Hematopoietic multipotent progenitor cell treated with erythropoietin and hydrocortisone succinate and interleukin-3 and kit ligand, for 15 days (in vitro differentiated cells): Measurements from ENCODE around the gene SOHLH1.

ENCODE experiments used
- DNase-seq: peaks from one replicate; pipeline ENCODE4 v3.0.0-alpha.2; 2015; ENCODE audit warnings: low spot score

The SOHLH1 gene

DNA sequence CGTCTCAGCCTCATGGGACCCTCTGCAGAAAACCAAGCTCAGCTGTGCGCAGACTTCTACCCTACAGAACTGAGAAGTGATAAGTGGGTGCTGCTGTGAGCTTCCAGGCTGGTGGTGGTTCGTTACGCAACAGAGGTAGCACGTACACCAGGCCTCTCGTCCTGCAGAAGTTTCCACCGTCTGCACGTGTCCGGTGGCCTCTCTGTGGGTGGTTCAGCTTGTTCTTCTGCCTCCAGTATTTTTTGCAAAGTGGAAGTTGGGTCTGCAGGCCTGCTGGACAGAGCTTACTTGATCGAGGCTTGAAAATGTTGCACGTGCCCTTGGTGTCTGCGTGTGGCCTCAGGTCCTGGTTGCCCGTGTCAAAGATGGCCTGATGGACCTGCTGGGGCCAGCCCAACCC, 30.2 kb upstream of the SOHLH1 start:
- DNase-seq: no peak

DNA sequence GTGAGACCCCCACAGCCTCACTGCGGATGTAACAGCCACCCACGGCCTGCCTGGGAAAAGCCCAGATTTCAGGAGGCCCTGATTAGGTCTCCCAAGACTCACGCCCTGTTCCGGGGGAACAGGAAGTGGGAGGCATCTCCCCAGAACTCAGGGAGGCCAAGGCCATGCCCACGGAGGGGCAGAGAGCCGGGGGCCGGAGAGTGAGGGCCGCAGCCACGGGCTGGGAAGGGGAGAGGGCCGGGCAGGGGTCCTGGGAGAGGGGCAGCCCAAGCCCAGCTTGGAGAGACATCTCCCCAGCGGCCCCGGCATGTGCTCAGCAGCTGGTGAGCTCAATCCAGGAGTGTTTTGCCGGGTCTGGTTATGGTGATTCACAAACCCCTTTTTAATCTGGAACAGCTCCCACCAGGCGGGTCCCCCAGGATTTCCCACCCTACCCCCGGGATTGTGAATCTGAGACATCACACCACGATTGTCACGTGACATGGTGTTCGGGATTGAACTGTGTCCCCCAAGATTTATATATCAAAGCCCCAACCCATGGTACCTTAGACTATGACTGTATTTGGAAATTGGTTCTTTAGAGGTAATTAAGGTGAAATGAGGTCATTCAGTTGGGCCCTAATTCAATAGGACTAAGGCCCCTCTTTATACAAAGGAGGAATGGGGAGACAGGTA, 29.3 kb upstream of the SOHLH1 start:
- DNase-seq: no peak

GRCh38 chr9:135727257-135727875, 28.1 kb upstream of the SOHLH1 start:
- DNase-seq: no peak

DNA sequence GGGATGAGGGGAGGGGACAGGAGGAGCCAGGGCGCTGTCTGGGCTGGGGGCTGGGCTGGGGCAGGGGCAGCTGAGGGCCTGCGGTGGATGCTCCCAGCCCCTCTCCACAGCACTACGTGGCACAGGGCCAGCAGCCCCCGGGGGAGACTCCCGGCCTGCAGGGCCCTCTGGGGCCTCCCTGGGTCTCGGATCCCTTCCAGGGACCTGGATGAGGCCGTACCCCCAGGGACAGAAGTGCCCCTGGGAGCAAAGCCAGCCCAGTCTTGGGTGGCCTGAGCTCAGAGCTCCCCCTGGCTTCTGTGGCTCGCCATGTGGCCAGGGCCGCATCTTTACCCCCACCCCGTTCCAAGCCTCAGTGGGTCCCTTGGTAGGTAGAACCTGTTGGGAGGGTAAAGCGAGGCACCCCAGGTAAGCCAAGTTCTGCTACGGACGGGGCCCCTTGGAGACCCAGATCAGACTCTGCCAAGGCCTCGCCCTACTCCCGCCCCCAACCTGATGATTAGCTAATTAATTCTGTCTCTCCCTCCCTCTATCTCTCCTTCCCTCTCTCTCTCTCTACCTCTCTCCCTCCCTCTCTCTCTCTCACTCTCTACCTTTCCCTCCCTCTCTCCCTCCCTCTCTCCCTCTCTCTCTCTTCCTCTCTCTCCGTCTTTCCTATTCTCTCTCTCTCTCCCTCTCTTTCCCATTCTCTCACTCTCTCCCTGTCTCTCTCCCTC, 27.0 kb upstream of the SOHLH1 start:
- DNase-seq: no peak

DNA sequence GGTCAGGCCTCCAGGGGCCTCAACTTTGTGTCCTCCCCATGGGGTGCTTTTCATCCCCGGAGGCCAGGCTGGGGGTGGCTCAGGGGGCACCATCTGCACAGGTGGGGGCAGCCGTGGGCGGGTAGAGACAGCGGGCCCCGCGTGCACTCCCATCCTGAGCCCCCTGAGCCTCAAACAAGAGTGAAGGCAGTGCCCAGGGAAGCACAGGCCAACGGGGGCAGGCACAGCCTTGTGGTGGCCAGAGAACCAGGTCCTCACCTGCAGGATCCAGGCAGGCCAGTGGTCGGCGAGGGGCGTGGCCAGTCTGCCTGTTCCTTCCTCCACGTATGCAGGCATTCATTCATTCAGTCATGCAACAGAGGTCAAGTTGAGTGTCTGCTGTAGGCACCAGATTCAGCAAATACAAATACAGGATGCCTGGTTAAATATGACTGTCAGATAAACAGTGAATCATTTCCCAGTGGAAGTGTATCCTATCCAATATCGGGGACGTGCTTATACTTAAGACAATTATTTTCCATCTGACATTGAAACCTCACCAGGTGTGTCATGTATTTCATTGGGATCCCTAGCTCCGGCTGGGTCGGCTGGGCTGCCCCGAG, 25.0 kb upstream of the SOHLH1 start:
- no peak for DNase-seq

DNA sequence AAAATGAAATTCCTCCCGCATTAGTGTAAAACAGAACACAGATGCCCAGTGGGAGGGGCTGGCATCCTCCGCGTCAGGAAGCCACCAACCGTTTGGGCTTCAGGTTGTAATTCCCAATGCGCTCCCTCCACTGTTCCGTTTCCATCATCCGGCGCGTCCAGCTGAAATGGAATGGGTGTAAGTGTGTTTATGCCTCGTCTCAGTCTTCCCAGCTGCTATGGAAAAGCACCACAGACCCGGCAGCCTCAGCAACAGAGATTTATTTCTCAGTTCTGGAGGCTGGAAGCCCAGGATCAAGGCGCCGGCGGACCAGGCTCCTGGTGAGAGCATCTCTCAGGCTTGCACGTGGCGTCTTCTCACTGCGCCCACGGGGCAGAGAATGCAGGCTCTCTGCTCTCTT, 23.1 kb upstream of the SOHLH1 start:
- DNase-seq: no peak

DNA sequence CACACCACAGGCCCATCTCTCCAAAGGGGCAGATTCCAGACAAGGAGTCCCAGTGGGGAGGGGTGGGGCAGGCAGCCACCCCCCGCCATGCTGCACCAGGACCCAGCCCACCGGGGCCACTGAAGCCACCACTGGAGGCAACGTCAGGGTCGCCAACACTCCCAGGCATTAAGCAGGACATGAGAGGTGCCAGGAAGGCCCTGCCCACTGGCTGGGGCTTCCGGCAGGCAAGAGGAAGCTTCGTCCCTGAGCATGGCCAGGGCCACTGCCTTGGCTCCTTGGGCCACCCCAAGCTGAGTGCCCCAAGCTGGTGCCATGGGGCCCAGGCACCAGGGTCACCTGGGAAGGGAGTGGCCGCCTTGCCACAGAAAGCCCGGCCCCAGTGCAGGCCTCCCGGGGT, 20.2 kb upstream of the SOHLH1 start:
- DNase-seq: no peak

- DNase-seq: no peak
Measured at GRCh38 chr9:135718616-135719015, 19.3 kb upstream of the SOHLH1 start.

DNA sequence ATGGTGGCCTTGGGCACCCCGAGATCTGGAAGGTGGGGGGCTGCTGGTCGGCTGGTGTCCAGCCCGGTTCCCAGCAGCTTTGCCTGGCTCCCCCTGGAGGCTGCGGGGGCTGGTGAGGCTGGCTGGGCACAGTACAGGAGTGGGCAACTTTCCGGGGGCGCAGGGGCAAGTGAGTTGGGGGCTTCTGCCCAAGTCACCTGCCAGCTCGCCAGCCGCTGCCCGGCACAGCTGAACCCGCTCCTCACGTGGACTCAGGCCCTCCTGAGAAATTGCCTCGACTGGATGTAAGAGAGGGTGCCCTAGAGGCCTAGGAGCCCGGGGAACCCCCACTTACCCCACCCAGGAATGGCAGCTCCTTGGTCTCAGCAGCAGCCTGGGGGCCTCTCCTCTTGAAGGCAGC, 18.1 kb upstream of the SOHLH1 start:
- no peak for DNase-seq

GRCh38 chr9:135716045-135716444, 16.8 kb upstream of the SOHLH1 start:
- DNase-seq: no peak

GRCh38 chr9:135715056-135715595, 15.8 kb upstream of the SOHLH1 start:
- no peak for DNase-seq

DNA sequence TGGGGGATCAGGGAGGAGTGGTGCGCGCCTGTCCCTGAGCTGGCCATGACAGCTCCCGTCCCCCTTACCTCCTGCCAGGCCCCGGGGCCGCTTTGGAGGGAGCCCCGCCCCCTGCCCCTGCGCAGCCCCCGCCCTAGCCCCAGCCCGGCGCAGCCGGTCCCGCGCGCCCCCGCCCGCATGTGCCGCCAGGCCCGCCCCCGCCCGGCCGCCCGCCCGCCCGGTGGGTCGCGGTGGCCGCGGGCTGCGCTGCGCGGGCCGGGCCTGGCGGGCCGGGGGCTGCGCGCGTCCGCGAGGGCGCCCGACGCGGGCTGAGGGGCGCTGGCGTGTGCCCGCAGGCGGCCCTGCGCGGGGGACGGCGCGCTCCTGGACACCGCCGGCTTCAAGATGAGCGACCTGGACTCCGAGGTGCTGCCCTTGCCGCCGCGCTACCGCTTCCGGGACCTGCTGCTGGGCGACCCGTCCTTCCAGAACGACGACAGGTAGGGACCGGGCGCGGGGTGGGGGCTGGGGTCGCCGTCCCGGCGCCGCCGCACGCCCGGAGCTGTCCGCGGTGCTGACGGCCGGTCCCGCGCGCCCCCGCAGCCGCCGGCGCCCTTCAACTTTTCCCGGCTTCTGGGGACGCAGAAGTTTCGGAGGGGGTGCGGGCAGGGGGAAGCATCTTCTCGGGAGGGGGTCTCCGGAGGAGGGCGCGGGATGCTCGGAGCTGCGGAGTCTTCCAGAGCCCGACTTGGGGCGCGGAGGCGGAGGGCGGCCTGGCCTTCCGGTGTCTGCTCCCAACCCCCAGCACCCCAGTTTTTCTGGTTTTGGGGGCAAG, 15.2 kb upstream of the SOHLH1 start:
- no peak for DNase-seq

GRCh38 chr9:135712613-135713295, 13.5 kb upstream of the SOHLH1 start:
- no peak for DNase-seq

DNA sequence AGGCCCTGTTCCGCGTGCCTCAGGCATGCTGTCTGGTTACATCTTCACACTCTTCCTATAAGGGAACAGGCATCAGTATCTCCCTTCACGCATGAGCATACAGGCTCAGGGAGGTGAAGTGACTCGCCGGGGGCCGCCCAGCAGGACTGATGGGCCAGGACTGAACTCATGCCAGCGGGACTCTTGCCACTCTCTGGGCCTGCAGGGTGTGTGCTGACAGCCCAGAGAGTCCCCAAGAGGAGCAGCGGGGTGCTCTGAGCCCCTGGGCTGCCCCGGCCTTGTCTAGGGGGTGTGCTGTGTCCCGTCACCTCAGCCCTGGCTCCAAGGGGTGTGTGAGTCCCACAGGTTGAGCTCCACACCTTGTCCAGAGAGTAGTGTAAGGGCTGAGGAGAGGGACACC, 12.6 kb upstream of the SOHLH1 start:
- no peak for DNase-seq

DNA sequence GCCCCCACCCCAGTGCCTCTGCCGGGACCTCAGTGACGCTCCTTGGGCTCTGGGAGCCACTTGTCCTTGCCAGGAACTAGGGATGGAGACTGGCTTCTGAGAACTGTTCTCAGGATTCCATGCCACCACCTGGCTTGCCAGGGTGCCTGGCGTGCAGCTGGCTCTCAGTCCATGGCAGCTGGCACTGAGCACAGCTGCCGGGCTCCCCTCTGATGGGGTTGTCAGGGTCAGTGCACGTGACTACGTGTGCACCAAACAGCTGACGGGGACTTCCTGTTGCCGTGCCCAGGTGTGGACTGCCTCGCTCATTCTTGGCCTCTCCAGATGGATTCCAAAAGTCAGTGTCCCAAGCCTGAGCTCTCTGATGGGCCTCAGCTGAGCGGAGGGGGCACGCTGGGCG, 12.1 kb upstream of the SOHLH1 start:
- DNase-seq: no peak

DNA sequence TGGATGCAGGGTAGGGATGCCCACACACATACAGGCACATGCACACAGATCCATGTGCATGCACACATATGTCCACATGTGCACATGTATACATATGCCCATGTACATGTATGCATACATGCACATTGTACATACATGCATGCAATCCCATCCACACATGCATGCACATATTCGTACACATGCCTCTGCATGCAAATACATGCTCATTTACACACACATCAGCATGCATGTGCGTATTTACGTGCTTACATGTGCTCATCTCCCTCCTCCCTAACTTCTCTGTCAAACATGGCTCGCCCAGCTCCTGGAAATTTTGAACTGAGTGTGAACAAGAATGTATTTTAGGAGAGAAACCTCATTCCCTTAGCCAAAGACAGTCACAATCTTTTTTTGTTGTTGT, 8.9 kb upstream of the SOHLH1 start:
- no peak for DNase-seq

DNA sequence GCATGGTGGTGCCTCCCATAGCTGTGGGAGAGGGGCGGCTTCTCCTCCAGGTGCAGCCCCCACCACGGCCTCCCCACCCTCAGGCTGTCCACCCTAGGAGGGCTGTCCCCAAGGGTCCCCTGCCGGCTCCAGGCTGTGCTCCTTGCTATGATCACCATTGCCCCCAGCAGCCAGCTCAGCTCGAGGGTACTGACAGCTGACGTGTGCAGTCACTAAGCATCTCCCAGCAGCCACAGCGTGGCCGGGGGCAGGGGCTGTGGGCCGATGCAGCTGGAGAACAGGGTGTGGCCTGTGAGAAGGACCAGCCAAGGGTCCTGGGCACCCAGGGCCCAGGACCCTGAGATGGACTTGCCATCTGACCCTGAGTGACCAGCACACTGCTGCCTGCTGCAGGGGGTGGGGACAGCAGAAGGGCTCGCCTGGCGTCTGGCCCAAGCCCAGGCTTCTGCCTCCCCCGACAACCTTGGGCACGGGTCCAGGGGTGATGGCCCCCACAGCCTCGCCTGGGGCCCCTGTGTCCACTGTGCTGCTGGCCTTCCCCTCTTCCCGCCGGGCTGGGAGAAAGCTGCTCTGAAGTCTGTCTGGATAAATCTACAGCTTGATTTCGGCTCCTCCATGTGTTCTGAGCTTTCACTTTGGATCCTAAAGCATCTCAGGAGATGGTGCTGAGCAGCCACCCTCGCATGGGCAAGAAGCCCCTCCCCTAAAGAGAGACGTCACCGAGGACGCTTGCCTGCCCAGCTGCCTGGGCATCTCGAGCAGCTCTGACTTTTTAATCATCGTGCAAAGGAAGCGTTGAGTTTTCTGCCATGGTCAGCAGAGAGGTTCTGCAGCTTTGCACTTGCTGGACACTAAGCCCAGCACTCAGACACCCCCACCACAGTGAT, 8.2 kb upstream of the SOHLH1 start:
- DNase-seq: no peak

GRCh38 chr9:135706288-135706687, 7.0 kb upstream of the SOHLH1 start:
- no peak for DNase-seq

- DNase-seq: no peak
Measured at GRCh38 chr9:135705376-135705775, 6.1 kb upstream of the SOHLH1 start.

- no peak for DNase-seq
Measured at GRCh38 chr9:135704483-135704882, 5.2 kb upstream of the SOHLH1 start.
